A673 (cell line): ENCODE results near the gene LARGE1. TPM values are rescaled to one million over a fixed set of nuclear protein-coding genes. Genes with fewer than 3 reads are reported as not detected.

Experiments used
- BruUV-seq: library from RNA; stranded (reverse); fragments of 400-500 nt; replicated peaks from 2 replicates; lab custom pipeline; 2021; lab: Mats Ljungman, UMichigan
- CTCF ChIA-PET: fragments of 300-600 bp; sonication (Branson Sonifier 250); formaldehyde crosslinking; loops from one replicate; lab custom pipeline; 2022; ENCODE audit warnings: antibody characterized with exemption; lab: Charles Lee
- POLR2A ChIA-PET: fragments of 300-600 bp; sonication (Branson Sonifier 250); formaldehyde crosslinking; loops from one replicate; lab custom pipeline; 2022; ENCODE audit warnings: antibody characterized with exemption; ENCODE audit not compliant: low non-redundant PET; lab: Charles Lee
- DNase-seq: peaks from one replicate; pipeline ENCODE4 v3.0.0-alpha.2; 2015; ENCODE audit warnings: low spot score
- H3K27ac ChIP-seq: fragments of 200-600 bp; sonication (generic); 2 replicates; pipeline ENCODE4 v1.5.1; 2016; ENCODE audit warnings: mixed run types, low read depth, mild to moderate bottlenecking, mixed read lengths, antibody characterized with exemption, low read length; ENCODE audit not compliant: poor library complexity, severe bottlenecking
- H3K27me3 ChIP-seq: fragments of 200-600 bp; sonication (generic); replicated peaks from 2 replicates; pipeline ENCODE4 v1.6.1; 2017; ENCODE audit warnings: mixed run types, low read depth, mild to moderate bottlenecking, mixed read lengths, antibody characterized with exemption, low read length; ENCODE audit not compliant: insufficient read depth, poor library complexity
- H3K36me3 ChIP-seq: fragments of 200-600 bp; sonication (generic); 2 replicates; pipeline ENCODE4 v1.6.1; 2016; ENCODE audit warnings: mixed run types, mild to moderate bottlenecking, mixed read lengths, antibody characterized with exemption, low read length; ENCODE audit not compliant: insufficient read depth, poor library complexity, severe bottlenecking
- H3K4me1 ChIP-seq: fragments of 200-600 bp; sonication (generic); 2 replicates; pipeline ENCODE4 v1.6.1; 2017; ENCODE audit warnings: mixed run types, mild to moderate bottlenecking, mixed read lengths, antibody characterized with exemption, low read length; ENCODE audit not compliant: insufficient read depth, poor library complexity, severe bottlenecking
- H3K4me3 ChIP-seq: fragments of 200-600 bp; sonication (generic); 2 replicates; pipeline ENCODE4 v1.5.1; 2016; ENCODE audit warnings: low read depth, mixed run types, mild to moderate bottlenecking, mixed read lengths, low read length; ENCODE audit not compliant: poor library complexity, severe bottlenecking
- H3K9me3 ChIP-seq: fragments of 200-600 bp; sonication (generic); 2 replicates; pipeline ENCODE4 v1.6.1; 2016; ENCODE audit warnings: mixed run types, low read depth, mild to moderate bottlenecking, mixed read lengths, antibody characterized with exemption, low read length; ENCODE audit not compliant: poor library complexity, severe bottlenecking
- EZH2 ChIP-seq: fragments of 200-600 bp; sonication (generic); IDR thresholded peaks from 2 replicates; pipeline ENCODE4 v1.6.1; 2017; ENCODE audit warnings: borderline replicate concordance, low read depth, mild to moderate bottlenecking, mixed read lengths, antibody characterized with exemption, low read length; ENCODE audit not compliant: poor library complexity, severe bottlenecking
- intact Hi-C: fragments of 100-400 bp; cut with micrococcal nuclease; formaldehyde crosslinking; loops from one replicate; pipeline ENCODE4 v1.10.0; 2022; ENCODE audit not compliant: unreplicated experiment
- total RNA-seq: library from RNA; stranded (reverse); gene quantifications from 2 replicates; pipeline ENCODE4 v1.2.3, GENCODE V29; 2021
- TF ChIP-seq, protein P1 (sequence below): fragments of 300-800, 200-600 bp; sonication (generic); conservative IDR thresholded peaks from 2 replicates; pipeline ENCODE4 v1.5.1; 2017; ENCODE audit warnings: low read depth, mild to moderate bottlenecking, antibody characterized with exemption, low read length, moderate library complexity, mixed read lengths

Gene LARGE1
- total RNA-seq, 1 experiment from 2014 or later: not detected

DNA sequence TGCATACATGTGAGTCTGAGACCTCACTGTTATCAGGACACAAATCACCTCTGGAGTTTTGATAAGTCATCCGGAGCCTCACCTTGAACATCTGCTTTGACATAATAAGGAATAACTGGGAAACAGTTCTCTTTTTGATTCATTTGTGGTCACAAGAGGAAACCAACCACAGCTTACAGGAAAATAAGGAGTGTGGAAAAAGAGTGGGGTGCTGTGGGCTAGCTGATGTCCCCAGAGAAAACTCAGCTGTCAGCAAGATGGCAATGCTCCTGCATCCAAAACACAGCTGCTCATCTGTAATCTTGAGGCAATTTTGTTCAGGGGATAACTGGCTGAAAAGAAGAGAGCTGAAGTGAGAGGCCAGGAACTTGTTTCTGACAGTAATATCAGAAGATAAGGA, 445.7 kb downstream of the LARGE1 start:
- DNase-seq: no peak
- BruUV-seq: no TSS peak
- TF ChIP-seq, protein P1, sequence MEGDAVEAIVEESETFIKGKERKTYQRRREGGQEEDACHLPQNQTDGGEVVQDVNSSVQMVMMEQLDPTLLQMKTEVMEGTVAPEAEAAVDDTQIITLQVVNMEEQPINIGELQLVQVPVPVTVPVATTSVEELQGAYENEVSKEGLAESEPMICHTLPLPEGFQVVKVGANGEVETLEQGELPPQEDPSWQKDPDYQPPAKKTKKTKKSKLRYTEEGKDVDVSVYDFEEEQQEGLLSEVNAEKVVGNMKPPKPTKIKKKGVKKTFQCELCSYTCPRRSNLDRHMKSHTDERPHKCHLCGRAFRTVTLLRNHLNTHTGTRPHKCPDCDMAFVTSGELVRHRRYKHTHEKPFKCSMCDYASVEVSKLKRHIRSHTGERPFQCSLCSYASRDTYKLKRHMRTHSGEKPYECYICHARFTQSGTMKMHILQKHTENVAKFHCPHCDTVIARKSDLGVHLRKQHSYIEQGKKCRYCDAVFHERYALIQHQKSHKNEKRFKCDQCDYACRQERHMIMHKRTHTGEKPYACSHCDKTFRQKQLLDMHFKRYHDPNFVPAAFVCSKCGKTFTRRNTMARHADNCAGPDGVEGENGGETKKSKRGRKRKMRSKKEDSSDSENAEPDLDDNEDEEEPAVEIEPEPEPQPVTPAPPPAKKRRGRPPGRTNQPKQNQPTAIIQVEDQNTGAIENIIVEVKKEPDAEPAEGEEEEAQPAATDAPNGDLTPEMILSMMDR: no peak
- no peak for TF ChIP-seq EZH2
- Histone ChIP-seq H3K27me3 (no peaks in the 10 kb centered on the region), H3K4me3 (no peak overlapping the region), H3K9me3 (peaks cover 10% of the 10 kb centered on the region), H3K27ac (no peak overlapping the region), H3K4me1 (no peaks in the 10 kb centered on the region), H3K36me3 (no peaks in the 10 kb centered on the region)
- ChIA-PET CTCF (no interaction called here), POLR2A (no interaction called here)
- intact Hi-C loops: no loop called here

DNA sequence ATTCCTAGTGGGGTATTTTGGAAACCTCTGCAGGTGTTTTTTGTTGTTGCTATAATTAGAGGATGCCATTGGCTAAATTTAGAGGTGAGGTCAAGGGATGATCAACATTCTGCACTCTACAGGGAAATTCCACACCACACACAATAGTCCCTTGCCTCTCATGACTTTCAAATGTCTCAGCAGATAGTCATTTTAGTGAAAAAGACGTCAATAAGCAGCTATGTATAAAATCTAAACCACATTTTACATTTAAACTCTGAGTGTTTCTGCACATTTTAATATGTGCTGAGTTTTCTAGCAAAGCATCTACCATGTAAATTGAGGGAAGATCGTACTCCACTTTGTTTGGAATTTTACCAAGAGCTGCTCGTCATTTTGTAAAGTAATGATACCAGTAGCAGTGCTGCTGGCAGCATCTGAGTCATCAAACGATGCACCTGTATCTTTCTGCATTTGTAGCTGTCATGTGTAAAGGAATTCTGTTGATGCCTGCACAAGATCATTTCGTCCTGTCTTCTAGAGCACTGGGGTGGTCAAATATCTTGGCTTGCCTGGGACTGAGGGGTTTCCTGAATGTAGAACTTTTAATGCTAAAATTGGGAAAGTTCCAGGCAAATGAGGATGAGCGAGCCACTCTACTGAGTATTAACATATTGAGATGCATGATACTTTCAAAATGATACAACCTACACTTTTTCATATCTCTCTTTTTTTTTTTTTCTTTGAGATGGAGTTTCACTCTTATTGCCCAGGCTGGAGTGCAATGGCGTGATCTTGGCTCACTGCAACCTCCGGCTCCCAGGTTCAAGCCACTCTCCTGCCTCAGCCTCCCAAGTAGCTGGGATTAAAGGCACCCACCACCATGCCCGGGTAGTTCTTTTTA, 447.6 kb downstream of the LARGE1 start:
- POLR2A ChIA-PET: no interaction called here
- H3K9me3 ChIP-seq: peaks cover 10% of the 10 kb centered on the region
- TF ChIP-seq EZH2: no peak
- TF ChIP-seq, protein P1: no peak
- H3K4me3 ChIP-seq: no peak overlapping the region
- no peaks in the 10 kb centered on the region for H3K36me3 ChIP-seq
- no peaks in the 10 kb centered on the region for H3K4me1 ChIP-seq
- DNase-seq: no peak
- H3K27me3 ChIP-seq: no peaks in the 10 kb centered on the region
- H3K27ac ChIP-seq: no peak overlapping the region
- no TSS peak for BruUV-seq
- CTCF ChIA-PET: no interaction called here
- intact Hi-C loops: no loop called here

DNA sequence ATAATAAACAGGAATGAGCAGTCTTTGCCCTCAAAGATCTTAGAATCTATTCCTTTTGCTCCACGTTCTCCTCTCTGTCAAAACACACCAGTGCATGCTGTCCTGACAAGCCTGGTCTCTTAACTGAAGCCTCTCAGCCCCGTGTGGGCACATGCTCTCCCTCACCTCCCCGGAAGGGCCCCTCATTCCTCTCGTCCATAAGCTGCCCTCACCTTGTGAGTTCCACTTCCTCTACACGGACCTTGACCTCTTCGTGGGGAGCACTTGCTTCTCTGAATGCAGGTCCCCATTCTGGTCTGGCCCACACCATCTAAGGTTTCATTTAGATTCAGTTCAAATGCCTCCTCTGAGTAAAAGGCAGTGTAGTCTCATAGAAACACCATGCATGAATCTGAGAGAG, 449.8 kb downstream of the LARGE1 start:
- CTCF ChIA-PET: no interaction called here
- intact Hi-C loops: no loop called here
- POLR2A ChIA-PET: no interaction called here
- TF ChIP-seq, protein P1: no peak
- TF ChIP-seq EZH2: no peak
- Histone ChIP-seq H3K4me3 (no peak overlapping the region), H3K4me1 (no peaks in the 10 kb centered on the region), H3K27me3 (no peaks in the 10 kb centered on the region), H3K36me3 (no peaks in the 10 kb centered on the region), H3K9me3 (peaks cover 4% of the 10 kb centered on the region), H3K27ac (no peak overlapping the region)
- no peak for DNase-seq
- BruUV-seq: no TSS peak
